GM13977 (cell line): ENCODE results near the gene FSTL5.

ENCODE experiments used
- DNase-seq: peaks from one replicate; pipeline ENCODE4 v3.0.0; 2012; ENCODE audit warnings: low spot score
- in situ Hi-C: fragments of 300-500 bp; cut with MboI; formaldehyde crosslinking; loops from one replicate; pipeline ENCODE4 v1.12.0; 2022; ENCODE audit warnings: low sequenced_read_pairs, low pct_unique_long_range_greater_than_20kb, mixed read lengths, inconsistent platforms; ENCODE audit not compliant: unreplicated experiment
- TF ChIP-seq, protein P1 (sequence below): IDR thresholded peaks from 2 replicates; pipeline ENCODE4 v1.5.1; 2012; ENCODE audit warnings: mild to moderate bottlenecking, control low read depth; ENCODE audit not compliant: insufficient read depth; ENCODE audit errors: extremely low read depth, missing control alignments

FSTL5 gene

DNA sequence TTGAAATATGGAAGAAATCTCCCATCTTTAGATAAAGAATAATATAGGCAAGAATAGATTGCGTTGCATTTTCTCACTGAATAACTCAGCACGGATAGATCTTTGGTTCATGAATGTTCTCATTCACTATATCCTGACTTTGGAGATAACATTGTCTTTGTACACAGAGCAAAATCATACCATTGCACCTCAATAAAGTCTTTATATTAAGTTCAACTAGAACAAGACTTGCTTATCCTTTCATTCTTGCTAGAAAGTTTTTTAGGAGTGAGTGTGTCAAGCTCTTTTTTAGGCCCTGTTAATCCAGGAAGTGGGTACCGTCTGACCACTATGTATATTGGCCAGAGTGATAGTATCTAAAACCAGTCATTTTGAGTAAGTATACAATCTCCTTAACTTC, 658.7 kb downstream of the FSTL5 start:
- TF ChIP-seq, protein P1, sequence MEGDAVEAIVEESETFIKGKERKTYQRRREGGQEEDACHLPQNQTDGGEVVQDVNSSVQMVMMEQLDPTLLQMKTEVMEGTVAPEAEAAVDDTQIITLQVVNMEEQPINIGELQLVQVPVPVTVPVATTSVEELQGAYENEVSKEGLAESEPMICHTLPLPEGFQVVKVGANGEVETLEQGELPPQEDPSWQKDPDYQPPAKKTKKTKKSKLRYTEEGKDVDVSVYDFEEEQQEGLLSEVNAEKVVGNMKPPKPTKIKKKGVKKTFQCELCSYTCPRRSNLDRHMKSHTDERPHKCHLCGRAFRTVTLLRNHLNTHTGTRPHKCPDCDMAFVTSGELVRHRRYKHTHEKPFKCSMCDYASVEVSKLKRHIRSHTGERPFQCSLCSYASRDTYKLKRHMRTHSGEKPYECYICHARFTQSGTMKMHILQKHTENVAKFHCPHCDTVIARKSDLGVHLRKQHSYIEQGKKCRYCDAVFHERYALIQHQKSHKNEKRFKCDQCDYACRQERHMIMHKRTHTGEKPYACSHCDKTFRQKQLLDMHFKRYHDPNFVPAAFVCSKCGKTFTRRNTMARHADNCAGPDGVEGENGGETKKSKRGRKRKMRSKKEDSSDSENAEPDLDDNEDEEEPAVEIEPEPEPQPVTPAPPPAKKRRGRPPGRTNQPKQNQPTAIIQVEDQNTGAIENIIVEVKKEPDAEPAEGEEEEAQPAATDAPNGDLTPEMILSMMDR = no peak
- no peak for DNase-seq
- in situ Hi-C loops = no loop called here

DNA sequence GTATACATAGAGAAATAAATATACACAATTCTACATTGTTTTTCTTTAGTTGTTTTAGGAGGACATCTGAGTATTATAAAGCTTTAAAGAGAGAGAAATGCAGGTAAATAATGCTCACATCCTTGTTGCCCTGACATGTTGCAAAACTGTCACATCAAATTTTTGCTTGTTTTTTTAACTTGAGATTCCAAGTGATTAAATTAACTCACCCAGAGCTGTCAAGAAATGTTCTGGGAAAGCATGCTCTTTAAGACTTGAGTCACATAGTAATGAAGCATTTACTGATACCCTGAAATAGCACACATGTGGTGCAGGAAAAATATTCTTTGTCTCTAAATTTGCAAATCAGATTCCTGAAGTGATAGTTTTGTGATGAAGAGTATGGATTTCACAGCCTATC, 665.6 kb downstream of the FSTL5 start:
- in situ Hi-C loops = no loop called here
- TF ChIP-seq, protein P1 = no peak
- DNase-seq = no peak

DNA sequence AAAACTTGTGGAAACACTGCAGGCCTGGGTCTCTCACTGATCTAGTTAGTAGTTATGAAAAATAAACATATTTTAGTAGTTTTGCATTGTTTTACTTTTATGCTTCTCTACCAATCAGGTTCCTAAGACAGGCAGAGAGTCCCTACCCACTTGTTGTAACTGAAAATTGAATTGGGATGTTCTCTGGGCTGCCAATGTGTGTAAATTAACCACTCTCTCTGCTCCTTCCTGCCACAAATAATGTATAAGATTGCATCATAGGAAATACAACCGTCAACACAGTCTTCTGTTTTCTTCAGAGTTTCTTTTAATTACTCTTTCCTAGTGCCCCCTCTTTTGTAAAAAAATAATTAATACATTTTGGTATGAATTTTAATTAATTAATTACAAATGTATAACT, 677.3 kb downstream of the FSTL5 start:
- DNase-seq = no peak
- in situ Hi-C loops = no loop called here
- TF ChIP-seq, protein P1 = no peak

DNA sequence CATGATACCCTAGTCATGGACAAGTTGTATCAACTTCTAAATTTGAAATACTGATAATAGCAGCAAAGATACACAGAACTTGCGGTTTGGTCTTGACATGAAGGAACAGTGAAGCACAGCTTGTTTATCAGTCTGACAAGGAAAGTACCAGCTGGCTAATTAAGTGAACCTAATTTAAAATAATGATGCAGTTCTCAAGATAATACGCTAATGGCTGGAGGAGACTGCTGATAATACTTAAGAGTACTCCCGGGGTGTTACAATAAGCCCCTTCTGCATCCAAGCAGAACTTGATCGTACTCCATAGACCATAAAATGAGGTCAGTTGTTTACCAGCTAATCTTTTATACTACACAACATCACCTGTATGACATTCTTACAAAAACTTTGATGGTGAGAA, 697.5 kb downstream of the FSTL5 start:
- in situ Hi-C loops = no loop called here

DNA sequence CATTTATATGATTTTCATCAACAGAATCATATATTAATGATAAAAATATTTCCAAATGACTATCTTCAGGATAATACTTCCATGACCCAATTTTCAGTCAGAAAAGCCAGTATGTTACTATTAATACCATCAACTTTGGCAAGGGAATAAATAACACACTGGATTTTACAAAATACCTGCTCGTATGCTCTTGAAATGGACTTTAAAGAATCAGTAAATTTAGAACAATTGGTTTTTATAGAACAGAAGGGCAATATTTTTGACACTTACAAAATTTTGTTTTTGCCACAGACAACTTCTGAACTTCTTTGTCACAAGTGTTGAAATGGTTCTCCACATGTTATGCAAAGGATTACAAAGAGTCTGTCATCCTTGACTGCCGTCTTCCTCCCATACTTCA, 700.4 kb downstream of the FSTL5 start:
- DNase-seq = no peak
- in situ Hi-C loops = no loop called here
- TF ChIP-seq, protein P1 = no peak

More for the DNA sequence above, 697.5 kb downstream of the FSTL5 start:
- no peak for DNase-seq
- TF ChIP-seq, protein P1 = no peak

DNA sequence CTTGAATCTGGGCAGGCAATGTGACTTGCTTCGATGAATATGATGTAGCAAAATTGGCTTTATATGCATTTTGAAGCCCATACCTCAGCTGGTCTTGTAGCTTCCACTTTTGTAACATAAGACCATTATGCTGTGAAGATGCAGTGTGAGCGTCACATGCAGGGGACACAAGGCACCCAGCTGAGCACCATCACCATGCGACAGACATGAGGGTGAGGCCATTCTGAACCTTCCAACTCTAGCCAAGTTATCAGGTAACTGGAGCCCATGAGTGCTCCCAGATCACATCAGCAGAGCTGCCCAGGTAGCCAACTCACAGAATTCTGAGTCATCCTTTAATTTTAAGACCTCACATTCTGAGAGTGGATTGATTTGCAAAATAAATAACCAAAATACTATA, 705.9 kb downstream of the FSTL5 start:
- TF ChIP-seq, protein P1 = no peak
- no peak for DNase-seq
- in situ Hi-C loops = no loop called here

DNA sequence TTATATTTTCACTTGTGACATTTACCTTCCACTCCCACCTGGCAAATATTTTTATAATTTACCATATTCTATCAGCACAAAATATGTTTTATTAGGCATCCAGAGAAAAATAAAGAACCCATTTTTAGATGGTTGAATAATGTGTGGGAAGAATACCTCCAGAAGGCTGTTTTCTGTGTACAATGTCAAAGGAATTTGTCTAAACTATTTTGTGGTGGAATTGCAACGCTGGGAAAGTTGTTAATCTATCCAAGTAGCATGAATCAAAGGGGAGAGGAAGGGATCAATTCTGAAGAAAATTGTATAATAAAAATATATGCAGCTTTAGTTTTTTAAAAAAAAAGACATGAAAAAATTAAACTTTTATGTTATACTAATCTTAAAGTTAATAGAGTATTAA, 706.5 kb downstream of the FSTL5 start:
- in situ Hi-C loops = no loop called here
- no peak for DNase-seq
- TF ChIP-seq, protein P1 = no peak
